ENCODE measurements around the gene UQCRC2. TPM values are rescaled to one million over a fixed set of nuclear protein-coding genes. Genes with fewer than 3 reads are reported as not detected.
A peak's percentile ranks its signal among the peaks of the same experiment; 100 is the strongest.
"Not testable (repeated sequence)": the region's sequence is repeated elsewhere in the genome, so short reads cannot be mapped to it uniquely, and the experiment has no call there.

The UQCRC2 gene
- total RNA-seq = 269 and 272 TPM in 2 replicates

GRCh38 chr16:21952793-21953540, at the start of gene UQCRC2:
TSS of gene UQCRC2 (plus strand) at chr16:21953361. CDS start at chr16:21953424, 63 bp downstream.
- intact Hi-C loops (cut with micrococcal nuclease) = loop anchor here (2.0 to 5.0 kb wide), 3 partner anchors 238 to 419 kb away; partner anchors contain the start of genes CDR2 and POLR3E
- Mint-ChIP-seq H3K27ac (peak within 1 kb of the TSS; percentile 97), H3K4me1 (ENCODE audit: low read depth) (peaks cover 38% of the 10 kb centered on the region), H3K27me3 (ENCODE audit: low read depth) (no peaks in the 10 kb centered on the region), H3K36me3 (ENCODE audit: low read depth) (peaks cover 49% of the 10 kb centered on the region), H3K4me3 (ENCODE audit: low read depth) (peak within 1 kb of the TSS; percentile 96), H3K9me3 (no peaks in the 10 kb centered on the region)
- peak; percentile 85 for DNase-seq (ENCODE audit: low spot score)

GRCh38 chr16:21932650-21933049, 20.5 kb upstream of the UQCRC2 start:
- H3K27me3 Mint-ChIP-seq (ENCODE audit: low read depth); DNase-seq (ENCODE audit: low spot score); H3K4me3 Mint-ChIP-seq (ENCODE audit: low read depth); H3K27ac Mint-ChIP-seq; intact Hi-C loops (cut with micrococcal nuclease); H3K9me3 Mint-ChIP-seq; H3K36me3 Mint-ChIP-seq (ENCODE audit: low read depth): not testable (repeated sequence)
- peaks cover 14% of the 10 kb centered on the region for H3K4me1 Mint-ChIP-seq (ENCODE audit: low read depth)

- intact Hi-C loops (cut with micrococcal nuclease) = not testable (repeated sequence)
These were observed 19.8 kb upstream of the UQCRC2 start for GRCh38 chr16:21933316-21933715.

GRCh38 chr16:21933790-21934189, 19.4 kb upstream of the UQCRC2 start:
- H3K9me3 Mint-ChIP-seq; H3K4me3 Mint-ChIP-seq (ENCODE audit: low read depth); DNase-seq (ENCODE audit: low spot score); H3K36me3 Mint-ChIP-seq (ENCODE audit: low read depth); intact Hi-C loops (cut with micrococcal nuclease); H3K27ac Mint-ChIP-seq; H3K27me3 Mint-ChIP-seq (ENCODE audit: low read depth): not testable (repeated sequence)
- H3K4me1 Mint-ChIP-seq (ENCODE audit: low read depth) = peaks cover 16% of the 10 kb centered on the region

More at GRCh38 chr16:21933316-21933715, 19.8 kb upstream of the UQCRC2 start:
- not testable (repeated sequence) for H3K27ac Mint-ChIP-seq; H3K9me3 Mint-ChIP-seq; DNase-seq (ENCODE audit: low spot score); H3K36me3 Mint-ChIP-seq (ENCODE audit: low read depth); H3K27me3 Mint-ChIP-seq (ENCODE audit: low read depth); H3K4me3 Mint-ChIP-seq (ENCODE audit: low read depth)
- peaks cover 16% of the 10 kb centered on the region for H3K4me1 Mint-ChIP-seq (ENCODE audit: low read depth)

GRCh38 chr16:21936216-21936615, 16.9 kb upstream of the UQCRC2 start:
- H3K27ac Mint-ChIP-seq; H3K36me3 Mint-ChIP-seq (ENCODE audit: low read depth); H3K27me3 Mint-ChIP-seq (ENCODE audit: low read depth); H3K4me3 Mint-ChIP-seq (ENCODE audit: low read depth); H3K9me3 Mint-ChIP-seq; intact Hi-C loops (cut with micrococcal nuclease); DNase-seq (ENCODE audit: low spot score): not testable (repeated sequence)
- peaks cover 23% of the 10 kb centered on the region for H3K4me1 Mint-ChIP-seq (ENCODE audit: low read depth)

- intact Hi-C loops (cut with micrococcal nuclease) = no loop called here
- no peaks in the 10 kb centered on the region for H3K9me3 Mint-ChIP-seq
- peaks cover 23% of the 10 kb centered on the region for H3K4me1 Mint-ChIP-seq (ENCODE audit: low read depth)
- H3K36me3 Mint-ChIP-seq (ENCODE audit: low read depth) = peaks cover 1% of the 10 kb centered on the region
- no peak overlapping the region for H3K4me3 Mint-ChIP-seq (ENCODE audit: low read depth)
- DNase-seq (ENCODE audit: low spot score) = no peak
- H3K27ac Mint-ChIP-seq = no peak overlapping the region
- H3K27me3 Mint-ChIP-seq (ENCODE audit: low read depth) = no peaks in the 10 kb centered on the region
These were observed 15.8 kb upstream of the UQCRC2 start for GRCh38 chr16:21937336-21937829.

- Mint-ChIP-seq H3K27ac (no peak overlapping the region), H3K36me3 (ENCODE audit: low read depth) (peaks cover 5% of the 10 kb centered on the region), H3K9me3 (no peaks in the 10 kb centered on the region), H3K4me3 (ENCODE audit: low read depth) (no peak overlapping the region), H3K27me3 (ENCODE audit: low read depth) (no peaks in the 10 kb centered on the region), H3K4me1 (ENCODE audit: low read depth) (peaks cover 16% of the 10 kb centered on the region)
- DNase-seq (ENCODE audit: low spot score) = no peak
- intact Hi-C loops (cut with micrococcal nuclease) = loop anchor here (10.0 kb wide), 1 partner anchor 116 kb away; no protein-coding TSS in a partner anchor
These were observed 12.6 kb upstream of the UQCRC2 start for GRCh38 chr16:21940570-21940969.

GRCh38 chr16:21943571-21943970, 9.6 kb upstream of the UQCRC2 start:
- H3K27me3 Mint-ChIP-seq (ENCODE audit: low read depth) = no peaks in the 10 kb centered on the region
- peaks cover 9% of the 10 kb centered on the region for H3K36me3 Mint-ChIP-seq (ENCODE audit: low read depth)
- no peaks in the 10 kb centered on the region for H3K9me3 Mint-ChIP-seq
- peaks cover 17% of the 10 kb centered on the region for H3K4me1 Mint-ChIP-seq (ENCODE audit: low read depth)
- intact Hi-C loops (cut with micrococcal nuclease) = loop anchor here (10.0 kb wide), 1 partner anchor 119 kb away; no protein-coding TSS in a partner anchor
- no peak overlapping the region for H3K4me3 Mint-ChIP-seq (ENCODE audit: low read depth)
- no peak for DNase-seq (ENCODE audit: low spot score)
- H3K27ac Mint-ChIP-seq = no peak overlapping the region

- intact Hi-C loops (cut with micrococcal nuclease) = loop anchor here (10.0 kb wide), 1 partner anchor 122 kb away; no protein-coding TSS in a partner anchor
- Mint-ChIP-seq H3K36me3 (ENCODE audit: low read depth) (peaks cover 14% of the 10 kb centered on the region), H3K4me3 (ENCODE audit: low read depth) (no peak overlapping the region), H3K27me3 (ENCODE audit: low read depth) (no peaks in the 10 kb centered on the region), H3K9me3 (no peaks in the 10 kb centered on the region), H3K4me1 (ENCODE audit: low read depth) (peaks cover 29% of the 10 kb centered on the region), H3K27ac (peak overlapping the region; percentile 56)
- no peak for DNase-seq (ENCODE audit: low spot score)
These were observed 6.1 kb upstream of the UQCRC2 start for GRCh38 chr16:21946889-21947635.

GRCh38 chr16:21949713-21950260, 3.4 kb upstream of the UQCRC2 start:
- Mint-ChIP-seq H3K9me3 (no peaks in the 10 kb centered on the region), H3K4me1 (ENCODE audit: low read depth) (peaks cover 35% of the 10 kb centered on the region), H3K27ac (no peak overlapping the region), H3K27me3 (ENCODE audit: low read depth) (no peaks in the 10 kb centered on the region), H3K36me3 (ENCODE audit: low read depth) (peaks cover 24% of the 10 kb centered on the region), H3K4me3 (ENCODE audit: low read depth) (no peak overlapping the region)
- intact Hi-C loops (cut with micrococcal nuclease) = loop anchor here (5.0 to 10.0 kb wide), 2 partner anchors 125 to 423 kb away; partner anchors contain the start of gene CDR2
- no peak for DNase-seq (ENCODE audit: low spot score)

- intact Hi-C loops (cut with micrococcal nuclease) = loop anchor here (5.0 kb wide), 1 partner anchor 421 kb away; the partner anchor contains the start of gene CDR2
- Mint-ChIP-seq H3K36me3 (ENCODE audit: low read depth) (peaks cover 29% of the 10 kb centered on the region), H3K27ac (peak overlapping the region; percentile 63), H3K4me1 (ENCODE audit: low read depth) (peaks cover 41% of the 10 kb centered on the region), H3K9me3 (no peaks in the 10 kb centered on the region), H3K27me3 (ENCODE audit: low read depth) (no peaks in the 10 kb centered on the region), H3K4me3 (ENCODE audit: low read depth) (peak overlapping the region; percentile 56)
- no peak for DNase-seq (ENCODE audit: low spot score)
These were observed 2.2 kb upstream of the UQCRC2 start for GRCh38 chr16:21950782-21951521.

Data from activated T-helper 2 cell treated with anti-CD3 and anti-CD28 coated beads, Interferon-gamma antibody, Interleukin-2, Interleukin-4, amounts not matched to agents 10 μg/mL and 5 μg/mL and 100 μg/mL, durations not matched to agents 14 hours and 24 hours and 36 hours (primary cell).